ENCODE measurements around the gene ZNF451. TPM values are rescaled to one million over a fixed set of nuclear protein-coding genes. Genes with fewer than 3 reads are reported as not detected.

Gene ZNF451
- total RNA-seq, 2 experiments from 2014 or later: 61.0 TPM

- Mint-ChIP-seq H3K27ac (no peak overlapping the region), H3K9me3 (ENCODE audit: insufficient read depth) (peaks cover 11% of the 10 kb centered on the region), H3K36me3 (ENCODE audit: low read depth) (peaks cover 44% of the 10 kb centered on the region), H3K4me1 (ENCODE audit: low read depth) (peaks cover 4% of the 10 kb centered on the region), H3K27me3 (ENCODE audit: low read depth) (no peaks in the 10 kb centered on the region), H3K4me3 (no peak overlapping the region)
- no peak for DNase-seq
- no peak for ATAC-seq
- POLR2A ChIA-PET: no interaction called here
- CTCF ChIA-PET: interaction anchor here (0.7 kb wide), 1 partner anchor 17 kb away, joined by 3 read pairs; no protein-coding TSS in a partner anchor
Observed at GRCh38 chr6:57165080-57165479, 75.1 kb downstream of the ZNF451 start.

GRCh38 chr6:57172136-57173055, 82.4 kb downstream of the ZNF451 start, which contains the start of gene BAG2:
TSS of gene BAG2 (plus strand) at chr6:57172326. CDS start at chr6:57172698, 372 bp downstream.
- Mint-ChIP-seq H3K27ac (peak within 1 kb of the TSS; percentile 94), H3K4me3 (peak within 1 kb of the TSS; percentile 87), H3K27me3 (ENCODE audit: low read depth) (no peaks in the 10 kb centered on the region), H3K36me3 (ENCODE audit: low read depth) (peaks cover 17% of the 10 kb centered on the region), H3K9me3 (ENCODE audit: insufficient read depth) (no peaks in the 10 kb centered on the region), H3K4me1 (ENCODE audit: low read depth) (peaks cover 38% of the 10 kb centered on the region)
- ChIA-PET POLR2A (interaction anchor here (0.6 to 2.0 kb wide), 4 partner anchors 10 to 83 kb away, joined by 3 to 7 read pairs (median 6); no protein-coding TSS in a partner anchor), CTCF (interaction anchor here (0.6 to 2.0 kb wide), 6 partner anchors 12 to 270 kb away, joined by 3 to 8 read pairs (median 3); partner anchors contain the start of gene PRIM2)
- ATAC-seq (peak; percentile 90), DNase-seq (peak; percentile 95)

GRCh38 chr6:57173056-57173885, 83.3 kb downstream of the ZNF451 start:
- Mint-ChIP-seq H3K36me3 (ENCODE audit: low read depth) (peaks cover 21% of the 10 kb centered on the region), H3K9me3 (ENCODE audit: insufficient read depth) (no peaks in the 10 kb centered on the region), H3K4me1 (ENCODE audit: low read depth) (peaks cover 38% of the 10 kb centered on the region), H3K27ac (peak overlapping the region; percentile 94), H3K27me3 (ENCODE audit: low read depth) (no peaks in the 10 kb centered on the region), H3K4me3 (peak overlapping the region; percentile 87)
- DNase-seq: peak; percentile 51
- ChIA-PET CTCF (interaction anchor here (1.0 kb wide), 1 partner anchor 48 kb away, joined by 3 read pairs; no protein-coding TSS in a partner anchor), POLR2A (interaction anchor here (0.6 to 2.0 kb wide), 3 partner anchors 9 to 84 kb away, joined by 3 to 7 read pairs (median 4); partner anchors contain the start of gene ZNF451)
- no peak for ATAC-seq

GRCh38 chr6:57173886-57174510, 84.0 kb downstream of the ZNF451 start:
- Mint-ChIP-seq H3K4me1 (ENCODE audit: low read depth) (peaks cover 40% of the 10 kb centered on the region), H3K36me3 (ENCODE audit: low read depth) (peaks cover 23% of the 10 kb centered on the region), H3K9me3 (ENCODE audit: insufficient read depth) (no peaks in the 10 kb centered on the region), H3K4me3 (peak overlapping the region; percentile 87), H3K27ac (peak overlapping the region; percentile 94), H3K27me3 (ENCODE audit: low read depth) (no peaks in the 10 kb centered on the region)
- no peak for ATAC-seq
- no peak for DNase-seq
- ChIA-PET CTCF (no interaction called here), POLR2A (interaction anchor here (1.0 kb wide), 1 partner anchor 84 kb away, joined by 4 read pairs; the partner anchor contains the start of gene ZNF451)

- POLR2A ChIA-PET: interaction anchor here (1.0 kb wide), 1 partner anchor 85 kb away, joined by 4 read pairs; the partner anchor contains the start of gene ZNF451
Observed at GRCh38 chr6:57174511-57174907, 84.5 kb downstream of the ZNF451 start.

GRCh38 chr6:57177545-57178265, 87.7 kb downstream of the ZNF451 start:
- CTCF ChIA-PET: no interaction called here

More at GRCh38 chr6:57174511-57174907, 84.5 kb downstream of the ZNF451 start:
- Mint-ChIP-seq H3K9me3 (ENCODE audit: insufficient read depth) (no peaks in the 10 kb centered on the region), H3K4me3 (peak overlapping the region; percentile 87), H3K4me1 (ENCODE audit: low read depth) (peaks cover 40% of the 10 kb centered on the region), H3K27ac (no peak overlapping the region), H3K36me3 (ENCODE audit: low read depth) (peaks cover 24% of the 10 kb centered on the region), H3K27me3 (ENCODE audit: low read depth) (no peaks in the 10 kb centered on the region)
- no peak for DNase-seq
- no peak for ATAC-seq
- CTCF ChIA-PET: no interaction called here

GRCh38 chr6:57180596-57180995, 90.6 kb downstream of the ZNF451 start:
- ATAC-seq: no peak
- Mint-ChIP-seq H3K36me3 (ENCODE audit: low read depth) (peaks cover 54% of the 10 kb centered on the region), H3K27ac (no peak overlapping the region), H3K4me3 (no peak overlapping the region), H3K27me3 (ENCODE audit: low read depth) (no peaks in the 10 kb centered on the region), H3K4me1 (ENCODE audit: low read depth) (peaks cover 2% of the 10 kb centered on the region), H3K9me3 (ENCODE audit: insufficient read depth) (no peaks in the 10 kb centered on the region)
- DNase-seq: no peak
- CTCF ChIA-PET: no interaction called here
- POLR2A ChIA-PET: no interaction called here

More at GRCh38 chr6:57177545-57178265, 87.7 kb downstream of the ZNF451 start:
- Mint-ChIP-seq H3K4me3 (no peak overlapping the region), H3K27me3 (ENCODE audit: low read depth) (no peaks in the 10 kb centered on the region), H3K9me3 (ENCODE audit: insufficient read depth) (no peaks in the 10 kb centered on the region), H3K27ac (no peak overlapping the region), H3K4me1 (ENCODE audit: low read depth) (peaks cover 20% of the 10 kb centered on the region), H3K36me3 (ENCODE audit: low read depth) (peaks cover 35% of the 10 kb centered on the region)
- POLR2A ChIA-PET: no interaction called here
- DNase-seq: no peak
- no peak for ATAC-seq

GRCh38 chr6:57182017-57182432, 92.0 kb downstream of the ZNF451 start:
- peaks cover 51% of the 10 kb centered on the region for H3K36me3 Mint-ChIP-seq (ENCODE audit: low read depth)
- ChIA-PET POLR2A (interaction anchor here (1.9 kb wide), 1 partner anchor 10 kb away, joined by 7 read pairs; the partner anchor contains the start of gene BAG2), CTCF (no interaction called here)
- no peak overlapping the region for H3K4me3 Mint-ChIP-seq
- H3K27me3 Mint-ChIP-seq (ENCODE audit: low read depth): no peaks in the 10 kb centered on the region
- no peak overlapping the region for H3K27ac Mint-ChIP-seq
- H3K9me3 Mint-ChIP-seq (ENCODE audit: insufficient read depth): no peaks in the 10 kb centered on the region
- DNase-seq (no peak), ATAC-seq (no peak)
- H3K4me1 Mint-ChIP-seq (ENCODE audit: low read depth): peaks cover 2% of the 10 kb centered on the region

- peaks cover 2% of the 10 kb centered on the region for H3K4me1 Mint-ChIP-seq (ENCODE audit: low read depth)
- ChIA-PET POLR2A (interaction anchor here (1.9 kb wide), 1 partner anchor 11 kb away, joined by 7 read pairs; the partner anchor contains the start of gene BAG2), CTCF (no interaction called here)
- no peak overlapping the region for H3K4me3 Mint-ChIP-seq
- no peak for DNase-seq
- no peaks in the 10 kb centered on the region for H3K9me3 Mint-ChIP-seq (ENCODE audit: insufficient read depth)
- no peaks in the 10 kb centered on the region for H3K27me3 Mint-ChIP-seq (ENCODE audit: low read depth)
- ATAC-seq: no peak
- peaks cover 44% of the 10 kb centered on the region for H3K36me3 Mint-ChIP-seq (ENCODE audit: low read depth)
- no peak overlapping the region for H3K27ac Mint-ChIP-seq
Observed at GRCh38 chr6:57183336-57183735, 93.3 kb downstream of the ZNF451 start.

GRCh38 chr6:57190140-57190539, 100.2 kb downstream of the ZNF451 start:
- Mint-ChIP-seq H3K9me3 (ENCODE audit: insufficient read depth) (no peaks in the 10 kb centered on the region), H3K4me3 (no peak overlapping the region), H3K27ac (no peak overlapping the region), H3K4me1 (ENCODE audit: low read depth) (no peaks in the 10 kb centered on the region), H3K27me3 (ENCODE audit: low read depth) (no peaks in the 10 kb centered on the region), H3K36me3 (ENCODE audit: low read depth) (peaks cover 24% of the 10 kb centered on the region)
- ChIA-PET POLR2A (no interaction called here), CTCF (interaction anchor here (1.7 to 1.9 kb wide), 2 partner anchors 8 to 127 kb away, joined by 4 to 12 read pairs; partner anchors contain the start of gene PRIM2)
- DNase-seq: no peak
- no peak for ATAC-seq

Data from activated CD8-positive, alpha-beta T cell treated with anti-CD3 and anti-CD28 coated beads, Interleukin-2, amount 10 ng/mL, durations not matched to agents 7 days and 5 days (primary cell).